Measurements from ENCODE around the gene CST5.
"Not testable (repeated sequence)": the region's sequence is repeated elsewhere in the genome, so short reads cannot be mapped to it uniquely, and the experiment has no call there.

CST5 gene

GRCh38 chr20:23835716-23836115 lies 43.8 kb downstream of the CST5 start:
- Histone ChIP-seq H3K9me3 (ENCODE audit: insufficient read depth, low read depth, low read length) (peaks cover 2% of the 10 kb centered on the region; the same call in 1 of the 2 replicates), H3K27ac (ENCODE audit: low read depth, low read length) (no peak overlapping the region), H3K4me1 (ENCODE audit: insufficient read depth, low read length) (no peaks in the 10 kb centered on the region), H3K9ac (ENCODE audit: low read depth, low read length) (no peak overlapping the region), H3K27me3 (ENCODE audit: insufficient read depth, low read length) (no peaks in the 10 kb centered on the region; the same call in 1 of the 2 replicates), H3K36me3 (ENCODE audit: insufficient read depth, low read length) (no peaks in the 10 kb centered on the region), H3K4me3 (ENCODE audit: low read length) (no peak overlapping the region)
- 72% methylated on average over 4 of the region's 4 CpGs for WGBS

- H3K27ac ChIP-seq (ENCODE audit: low read depth, low read length) = no peak overlapping the region
- H3K4me1 ChIP-seq (ENCODE audit: insufficient read depth, low read length) = no peaks in the 10 kb centered on the region
- H3K9me3 ChIP-seq (ENCODE audit: insufficient read depth, low read depth, low read length) = peaks cover 2% of the 10 kb centered on the region; the same call in 1 of the 2 replicates
- no peak overlapping the region for H3K9ac ChIP-seq (ENCODE audit: low read depth, low read length)
- H3K4me3 ChIP-seq (ENCODE audit: low read length) = no peak overlapping the region
- WGBS = 88% methylated on average over 2 of the region's 3 CpGs
- H3K36me3 ChIP-seq (ENCODE audit: insufficient read depth, low read length) = no peaks in the 10 kb centered on the region
- no peaks in the 10 kb centered on the region; the same call in 1 of the 2 replicates for H3K27me3 ChIP-seq (ENCODE audit: insufficient read depth, low read length)
These were observed 46.6 kb downstream of the CST5 start for GRCh38 chr20:23832775-23833513.

- H3K4me3 ChIP-seq (ENCODE audit: low read length); H3K27ac ChIP-seq (ENCODE audit: low read depth, low read length); H3K27me3 ChIP-seq (ENCODE audit: insufficient read depth, low read length); H3K9me3 ChIP-seq (ENCODE audit: insufficient read depth, low read depth, low read length); H3K4me1 ChIP-seq (ENCODE audit: insufficient read depth, low read length); H3K36me3 ChIP-seq (ENCODE audit: insufficient read depth, low read length); H3K9ac ChIP-seq (ENCODE audit: low read depth, low read length): not testable (repeated sequence)
- 64% methylated on average over 3 of the region's 3 CpGs for WGBS
These were observed 47.6 kb downstream of the CST5 start for GRCh38 chr20:23831961-23832360.

GRCh38 chr20:23826541-23827021 lies 53.0 kb downstream of the CST5 start, which contains the start of gene CST2:
TSS of gene CST2 (minus strand) at chr20:23826729. CDS start at chr20:23826660, 69 bp downstream.
- Histone ChIP-seq H3K36me3 (ENCODE audit: insufficient read depth, low read length) (no peaks in the 10 kb centered on the region), H3K27ac (ENCODE audit: low read depth, low read length) (no peak within 1 kb of the TSS), H3K9ac (ENCODE audit: low read depth, low read length) (no peak within 1 kb of the TSS), H3K4me1 (ENCODE audit: insufficient read depth, low read length) (no peaks in the 10 kb centered on the region), H3K9me3 (ENCODE audit: insufficient read depth, low read depth, low read length) (no peaks in the 10 kb centered on the region), H3K4me3 (ENCODE audit: low read length) (no peak within 1 kb of the TSS), H3K27me3 (ENCODE audit: insufficient read depth, low read length) (no peaks in the 10 kb centered on the region; the same call in 1 of the 2 replicates)
- WGBS = 66% methylated on average over 4 of the region's 4 CpGs
